ENCODE results near the gene RSAD2. TPM values are rescaled to one million over a fixed set of nuclear protein-coding genes. Genes with fewer than 3 reads are reported as not detected.

Gene RSAD2
- total and polyA plus RNA-seq, 9 of the 15 experiments (the other 6 are each of a cell fraction or from before 2014, with no cell fraction given): 0.15 to 1.4 (median 0.28) TPM

DNA sequence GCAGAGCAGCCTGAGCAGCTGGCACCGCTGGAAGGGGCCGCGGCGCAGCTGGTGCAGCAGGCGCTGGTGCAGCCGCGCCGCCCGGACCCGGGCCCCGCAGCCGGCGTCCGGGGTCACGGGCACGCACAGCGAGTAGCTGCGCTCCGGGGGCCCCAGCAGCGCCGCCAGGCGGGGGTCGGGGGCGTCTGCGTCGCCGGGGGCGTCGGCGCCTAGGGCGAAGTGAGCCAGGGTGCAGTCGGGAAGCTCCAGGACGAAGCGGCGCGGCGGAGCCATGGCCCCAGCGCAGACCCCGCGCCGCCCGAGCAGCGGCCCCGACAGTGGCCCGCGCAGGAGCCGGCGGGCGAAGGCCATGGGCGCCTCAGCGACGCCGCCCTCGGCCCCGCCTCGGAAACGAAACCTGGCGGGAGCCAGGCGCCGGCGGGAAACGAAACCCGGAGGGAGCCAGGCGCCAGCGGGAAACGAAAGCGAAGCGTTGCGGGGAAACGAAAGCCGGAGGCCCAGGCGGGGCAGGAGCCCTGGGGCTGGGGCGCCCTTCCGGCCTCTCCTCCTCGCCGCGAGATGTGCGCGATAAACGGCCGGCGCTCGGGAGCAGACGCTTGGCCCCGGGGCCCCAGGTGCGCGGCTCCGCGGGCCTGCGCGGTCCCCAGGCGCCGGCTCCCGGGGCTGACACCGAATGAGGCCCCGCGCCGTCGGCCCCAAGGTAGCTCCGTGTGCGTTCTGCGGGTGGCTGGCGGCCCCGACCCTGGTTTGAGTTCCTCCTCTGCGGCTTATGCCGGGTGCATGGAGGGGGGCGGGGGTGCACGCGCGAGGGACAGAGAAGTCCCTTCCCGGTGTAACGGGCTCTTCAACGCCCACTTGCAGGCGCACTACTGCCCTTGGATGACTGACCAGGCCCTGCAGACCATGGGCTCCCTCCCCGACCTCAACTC, 12.0 kb upstream of the RSAD2 start, which contains the start of gene CMPK2 (continued):
- TF ChIP-seq FOXM1 (IDR thresholded peaks at IDR 0.05; ENCODE audit: low read depth) (no peak), FOXM1 (CRISPR knock-in tag; IDR thresholded peaks at IDR 0.05; ENCODE audit: low read depth) (peak; percentile 82; the same call in 1 of the 2 replicates), CHD4 (IDR thresholded peaks at IDR 0.05; ENCODE audit: insufficient read depth, insufficient replicate concordance, low read depth, low read length, poor library complexity, severe bottlenecking) (no peak), TRIM28 (IDR thresholded peaks at IDR 0.05) (no peak), MYBL2 (IDR thresholded peaks at IDR 0.05; ENCODE audit: low read depth) (no peak), MYBL2 (CRISPR knock-in tag; IDR thresholded peaks at IDR 0.05; ENCODE audit: borderline replicate concordance) (no peak), PTTG1 (tag; IDR thresholded peaks at IDR 0.05; ENCODE audit: low read depth) (no peak), RFX7 (CRISPR knock-in tag; IDR thresholded peaks at IDR 0.05) (no peak), BCOR (IDR thresholded peaks at IDR 0.05) (no peak), EGR1 (conservative IDR thresholded peaks at IDR 0.05) (peak; percentile 53), ZNF232 (CRISPR knock-in tag; IDR thresholded peaks at IDR 0.05) (no peak), ARID4B (CRISPR knock-in tag; IDR thresholded peaks at IDR 0.05) (peak; percentile 57), RBM17 (IDR thresholded peaks at IDR 0.05; ENCODE audit: borderline replicate concordance, low read depth, low read length) (no peak), ZNF639 (CRISPR knock-in tag; conservative IDR thresholded peaks at IDR 0.05 in 1 of 2, IDR thresholded peaks at IDR 0.05 in 1 of 2) (peak in 1 of 2 experiments; percentile 89; a peak in 2 of 4 replicates), MTA2 (IDR thresholded peaks at IDR 0.05; ENCODE audit: low read depth) (no peak), PYGO2 (tag; IDR thresholded peaks at IDR 0.05) (no peak), ELF4 (CRISPR knock-in tag; IDR thresholded peaks at IDR 0.05) (no peak), NFIX (CRISPR knock-in tag; IDR thresholded peaks at IDR 0.05; ENCODE audit: low read depth) (no peak), RUNX1 (IDR thresholded peaks at IDR 0.05; ENCODE audit: low read depth) (no peak)
- TF ChIP-seq, protein P1, sequence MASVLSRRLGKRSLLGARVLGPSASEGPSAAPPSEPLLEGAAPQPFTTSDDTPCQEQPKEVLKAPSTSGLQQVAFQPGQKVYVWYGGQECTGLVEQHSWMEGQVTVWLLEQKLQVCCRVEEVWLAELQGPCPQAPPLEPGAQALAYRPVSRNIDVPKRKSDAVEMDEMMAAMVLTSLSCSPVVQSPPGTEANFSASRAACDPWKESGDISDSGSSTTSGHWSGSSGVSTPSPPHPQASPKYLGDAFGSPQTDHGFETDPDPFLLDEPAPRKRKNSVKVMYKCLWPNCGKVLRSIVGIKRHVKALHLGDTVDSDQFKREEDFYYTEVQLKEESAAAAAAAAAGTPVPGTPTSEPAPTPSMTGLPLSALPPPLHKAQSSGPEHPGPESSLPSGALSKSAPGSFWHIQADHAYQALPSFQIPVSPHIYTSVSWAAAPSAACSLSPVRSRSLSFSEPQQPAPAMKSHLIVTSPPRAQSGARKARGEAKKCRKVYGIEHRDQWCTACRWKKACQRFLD (CRISPR knock-in tag; IDR thresholded peaks at IDR 0.05): no peak; the same call in 1 of the 2 replicates
- TF ChIP-seq, protein P2, sequence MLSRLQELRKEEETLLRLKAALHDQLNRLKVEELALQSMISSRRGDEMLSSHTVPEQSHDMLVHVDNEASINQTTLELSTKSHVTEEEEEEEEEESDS (CRISPR knock-in tag; IDR thresholded peaks at IDR 0.05): no peak
